ENCODE results near the gene LINS1.

DNA sequence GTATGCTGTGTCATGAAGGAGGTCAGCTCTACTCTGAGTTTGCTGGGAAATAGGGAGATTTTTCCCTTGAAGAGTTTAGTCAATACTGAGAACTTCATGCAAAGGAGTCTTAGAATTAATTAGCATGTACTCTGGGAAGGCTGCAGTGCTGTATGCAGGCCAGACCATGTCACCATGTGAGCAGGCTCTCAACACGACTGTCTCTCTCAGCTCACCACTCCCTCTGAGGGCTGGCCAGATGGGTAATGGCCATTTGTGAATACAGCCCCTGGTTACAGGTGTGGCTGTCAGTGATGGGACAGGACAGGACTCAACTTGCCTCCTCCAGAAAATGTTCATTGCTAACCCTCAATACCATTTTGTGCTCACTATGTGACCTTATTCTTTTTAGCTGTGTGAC, 68.1 kb downstream of the LINS1 start:
- no peak for TF ChIP-seq CTCF (conservative IDR thresholded peaks at IDR 0.05)
- no peak for TF ChIP-seq ZFX (IDR thresholded peaks at IDR 0.05)

Measured in C4-2B (cell line).